Raji (cell line): ENCODE measurements around the gene ABCA4.

ENCODE experiments used
- POLR2A ChIP-seq: IDR thresholded peaks from 2 replicates; pipeline ENCODE4 v1.6.1; 2011; ENCODE audit warnings: low read depth, low read length, control low read depth; ENCODE audit not compliant: insufficient read depth

ABCA4 gene

DNA sequence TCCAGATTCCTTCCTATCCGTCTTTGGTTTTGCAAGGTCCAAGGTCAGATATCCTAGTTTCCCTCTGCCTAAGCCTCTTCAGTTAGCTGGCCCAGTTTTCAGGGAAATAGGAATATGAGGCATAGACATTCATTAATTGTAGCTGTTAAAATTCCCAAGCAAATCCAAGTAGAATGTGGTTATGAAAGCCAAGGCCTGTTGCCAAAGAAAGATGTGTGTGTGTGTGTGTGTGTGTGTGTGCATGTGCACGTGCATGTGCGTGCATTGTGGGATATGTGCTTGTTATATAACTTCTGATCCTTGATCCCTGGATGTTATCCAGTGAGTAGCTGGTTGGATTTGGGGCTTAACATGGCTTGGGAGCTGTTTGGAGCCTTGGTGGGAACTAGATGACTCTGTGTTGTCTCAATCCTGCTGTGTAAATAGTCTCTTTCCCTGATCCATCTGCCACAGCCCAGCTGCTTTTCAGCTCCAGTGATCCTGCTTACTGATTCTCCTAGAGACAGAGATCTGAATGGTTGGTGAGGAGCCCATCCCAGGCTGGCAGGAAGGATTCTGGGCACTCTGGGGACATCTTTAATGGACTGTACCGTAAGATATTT, 141.1 kb downstream of the ABCA4 start:
- no peak for TF ChIP-seq POLR2A

DNA sequence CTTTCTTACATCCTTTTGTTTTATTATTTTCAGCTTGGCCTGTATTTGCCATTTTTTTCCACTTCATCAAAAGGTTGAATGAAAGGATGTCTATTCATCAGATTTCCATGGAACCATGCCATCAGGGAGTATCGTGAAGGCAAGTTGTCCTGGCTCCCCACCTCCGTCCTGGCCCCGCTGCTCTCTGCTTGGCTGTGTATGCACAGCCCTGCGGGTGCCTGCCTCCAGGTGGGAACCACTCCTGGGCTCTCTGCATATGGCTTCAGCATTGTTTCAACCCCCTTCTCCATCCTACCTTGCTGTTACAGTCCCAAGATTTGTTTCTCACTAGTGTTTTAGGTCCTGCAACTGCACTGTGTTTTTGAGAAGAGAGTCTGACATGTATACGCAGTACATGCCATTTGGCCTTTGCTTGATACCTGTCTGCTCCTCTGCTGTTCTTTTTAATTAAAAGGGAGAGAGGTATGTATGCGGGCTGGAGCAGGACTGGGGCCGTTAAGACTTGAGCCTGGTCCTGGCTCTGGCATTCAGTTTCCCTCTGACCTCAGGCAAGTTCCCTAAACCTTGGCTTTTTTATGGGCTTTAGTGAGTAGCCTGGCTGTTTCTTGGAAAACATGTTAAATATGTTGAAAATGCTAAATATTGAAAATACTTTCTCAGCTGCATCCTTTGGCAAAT, 141.8 kb downstream of the ABCA4 start:
- TF ChIP-seq POLR2A: no peak

DNA sequence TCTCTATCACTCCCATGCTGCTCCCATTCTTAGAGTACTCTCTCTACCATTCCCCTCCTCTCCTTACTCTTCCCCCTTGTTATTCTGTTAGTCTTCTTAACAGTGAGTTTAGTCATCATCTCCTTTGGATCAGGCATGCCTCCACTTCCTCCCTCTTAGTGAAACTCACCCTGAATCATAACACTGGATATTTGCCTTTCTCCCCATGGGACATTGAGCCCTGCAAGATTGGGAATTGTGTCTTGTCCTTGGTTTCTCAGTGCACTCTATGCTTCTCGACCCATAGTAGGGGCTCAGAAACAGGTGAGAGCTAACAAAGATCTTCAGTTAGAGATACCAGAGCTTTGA, 143.4 kb downstream of the ABCA4 start:
- TF ChIP-seq POLR2A: no peak

DNA sequence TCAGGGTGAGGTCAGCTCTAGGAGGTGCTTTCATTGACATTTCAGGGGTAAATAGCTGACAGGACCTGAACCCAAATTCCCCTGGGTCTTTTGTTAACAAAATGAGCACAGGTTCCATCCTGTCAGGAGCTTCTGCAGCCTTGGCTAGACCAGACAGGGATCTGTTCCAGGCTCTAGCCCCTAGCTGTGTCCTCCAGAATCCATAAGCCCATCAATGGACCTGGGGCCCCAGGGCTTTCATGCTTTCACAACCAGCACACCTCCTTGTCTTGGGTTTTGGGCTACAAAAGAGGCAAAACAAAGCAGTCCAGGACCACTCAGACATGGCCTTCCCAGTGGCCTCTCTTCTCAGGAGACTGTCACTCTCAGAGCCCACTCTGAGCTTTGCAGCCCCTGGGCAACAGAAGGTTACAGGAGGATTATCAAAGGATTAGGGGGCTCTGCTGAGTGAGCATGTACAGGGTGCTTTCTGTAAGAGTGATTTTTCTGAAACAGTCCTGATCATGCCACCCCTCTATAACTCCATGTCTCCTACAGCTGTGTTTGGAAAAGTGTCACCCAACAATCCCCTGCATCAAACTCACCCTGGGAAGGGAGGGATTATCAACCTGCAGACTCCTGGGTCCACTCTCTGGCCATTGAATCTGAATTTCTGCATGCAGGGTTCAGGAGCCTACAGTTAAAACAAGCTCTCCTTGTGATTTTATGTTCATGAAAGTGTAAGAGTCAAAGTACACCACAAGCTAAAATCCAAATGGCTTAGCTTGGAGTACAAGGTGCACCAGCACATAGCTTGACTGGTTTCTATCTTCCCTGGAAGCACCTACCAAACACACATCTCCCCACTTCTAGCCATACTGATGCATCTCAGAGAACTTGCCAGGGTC, 144.0 kb downstream of the ABCA4 start:
- no peak for TF ChIP-seq POLR2A

DNA sequence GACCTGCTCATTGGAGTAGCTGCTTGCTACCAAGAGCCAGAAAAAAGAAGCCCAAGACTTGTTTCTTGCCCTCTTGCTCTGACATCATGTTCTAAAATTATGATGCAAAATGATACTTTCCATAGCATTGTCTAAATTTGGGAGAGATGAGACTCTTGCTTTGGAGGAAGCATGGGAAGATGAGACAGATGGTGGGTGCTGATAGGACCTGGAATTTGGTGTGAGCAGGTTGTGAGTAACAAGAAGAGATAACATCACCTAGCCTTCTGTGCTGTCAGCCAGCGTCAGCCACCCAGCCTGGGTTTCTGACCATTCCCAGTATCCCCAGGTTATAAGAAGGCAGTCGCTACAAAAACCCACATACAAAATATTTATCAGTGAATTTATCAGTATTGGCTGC, 144.7 kb downstream of the ABCA4 start:
- TF ChIP-seq POLR2A: no peak

DNA sequence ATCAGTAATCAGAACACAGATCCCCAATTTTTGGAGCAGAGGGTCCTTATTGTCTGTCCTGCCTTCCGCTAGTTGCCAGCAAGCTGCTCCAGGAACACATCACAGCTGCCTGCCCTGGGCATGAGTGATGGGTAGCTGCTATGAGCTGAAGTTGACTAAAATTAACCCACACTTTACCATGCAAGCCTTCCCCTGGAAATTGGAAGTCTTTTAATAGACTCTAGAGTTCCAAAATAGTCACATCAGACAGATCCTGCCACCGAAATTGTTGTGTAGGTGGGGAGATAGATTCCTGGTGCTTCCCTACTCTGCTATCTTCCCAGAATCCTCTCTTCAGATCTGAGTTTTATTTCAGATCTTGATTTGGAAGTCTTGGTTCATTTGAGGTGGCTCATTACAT, 148.6 kb downstream of the ABCA4 start:
- no peak for TF ChIP-seq POLR2A

DNA sequence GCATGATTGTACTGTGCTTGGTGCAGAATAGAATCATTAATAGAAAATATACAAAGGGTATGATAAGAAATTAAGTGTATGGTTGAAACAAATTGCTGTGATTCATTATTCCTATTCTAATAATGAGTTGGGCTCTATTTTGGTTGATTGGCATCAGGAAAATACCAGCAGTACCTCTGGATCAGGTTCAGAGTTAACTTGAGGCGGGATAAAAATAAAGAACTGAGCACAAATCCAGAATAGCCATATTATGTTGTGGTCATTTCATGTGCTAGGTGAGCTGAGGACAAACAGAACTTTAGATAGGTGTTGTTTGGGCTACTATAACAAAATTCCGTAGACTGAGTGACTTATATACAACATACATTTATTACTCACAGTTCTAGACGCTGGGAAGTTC, 151.1 kb downstream of the ABCA4 start:
- no peak for TF ChIP-seq POLR2A

DNA sequence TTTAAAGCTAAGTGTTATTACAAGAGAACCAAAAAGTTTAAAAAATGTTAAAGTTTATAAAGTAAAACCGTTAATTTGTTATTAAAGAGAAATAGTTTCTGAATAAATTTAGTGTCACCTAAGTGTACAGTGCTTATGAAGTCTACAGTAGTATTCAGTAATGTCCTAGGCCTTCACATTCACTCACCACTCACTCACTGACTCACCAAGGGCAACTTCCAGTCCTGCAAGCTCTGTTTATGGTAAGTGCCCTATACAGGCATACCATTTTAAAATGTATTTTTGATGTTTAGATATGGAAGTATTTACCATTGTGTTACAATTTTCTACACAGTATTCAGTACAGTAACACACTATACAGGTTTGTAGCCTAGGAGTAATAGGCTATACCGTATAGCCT, 151.6 kb downstream of the ABCA4 start:
- no peak for TF ChIP-seq POLR2A

DNA sequence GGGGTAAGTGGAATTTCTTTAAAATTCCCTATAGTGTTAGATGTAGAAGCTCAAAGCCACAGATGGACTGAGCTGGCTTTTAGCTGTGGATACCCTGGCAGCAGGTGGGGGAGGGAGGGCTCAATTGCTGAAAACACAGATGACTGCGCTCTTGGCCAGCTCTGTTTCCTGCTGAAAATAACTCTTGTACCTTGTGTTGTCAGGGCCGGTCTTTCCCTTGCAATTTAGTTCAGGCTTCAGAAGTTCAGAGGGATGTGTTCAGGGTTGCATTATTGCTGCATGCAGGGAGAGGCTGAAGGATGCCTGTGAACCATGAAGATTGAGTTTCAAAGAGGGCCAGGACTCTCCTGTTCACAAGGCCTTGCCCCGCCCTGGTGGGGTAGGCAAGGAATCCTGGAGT, 153.6 kb downstream of the ABCA4 start:
- TF ChIP-seq POLR2A: no peak

DNA sequence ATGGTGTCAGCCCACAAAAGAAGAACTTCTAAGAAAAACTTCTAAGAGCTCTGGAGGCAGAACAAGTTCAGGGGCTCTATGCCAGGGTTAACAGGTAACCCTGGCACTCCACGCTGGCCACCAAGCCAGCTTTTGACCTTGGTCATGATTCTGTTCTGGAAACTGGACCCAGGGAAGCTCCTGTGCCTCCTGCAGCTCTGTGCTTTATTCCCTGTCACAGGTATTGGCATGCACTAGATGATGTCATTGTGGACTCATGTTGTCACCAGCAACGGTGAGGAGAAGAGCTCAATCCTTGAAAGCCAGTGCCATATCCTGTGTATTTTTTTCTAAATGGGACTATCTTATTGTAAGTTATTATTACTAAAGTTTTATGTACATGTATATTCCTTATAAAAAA, 155.1 kb downstream of the ABCA4 start:
- no peak for TF ChIP-seq POLR2A

DNA sequence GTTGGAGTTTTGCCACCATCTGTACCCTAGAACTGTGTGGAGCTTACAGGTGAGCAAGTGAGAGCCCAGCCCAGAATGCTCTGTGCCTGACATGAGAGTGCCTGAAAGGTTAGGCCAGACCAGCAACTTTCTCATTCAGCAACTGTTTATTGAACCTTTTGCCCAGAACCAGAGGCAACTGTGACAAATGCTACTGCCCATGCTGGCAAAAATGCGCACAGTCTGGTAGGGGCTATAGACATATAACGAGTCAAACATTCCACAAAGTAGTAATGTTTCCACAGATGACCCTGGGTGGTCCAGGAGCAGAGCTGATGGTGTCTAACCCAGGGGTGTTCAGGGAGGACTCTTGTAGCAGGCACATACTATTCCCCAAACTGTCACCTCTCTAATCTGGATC, 155.7 kb downstream of the ABCA4 start:
- TF ChIP-seq POLR2A: no peak

DNA sequence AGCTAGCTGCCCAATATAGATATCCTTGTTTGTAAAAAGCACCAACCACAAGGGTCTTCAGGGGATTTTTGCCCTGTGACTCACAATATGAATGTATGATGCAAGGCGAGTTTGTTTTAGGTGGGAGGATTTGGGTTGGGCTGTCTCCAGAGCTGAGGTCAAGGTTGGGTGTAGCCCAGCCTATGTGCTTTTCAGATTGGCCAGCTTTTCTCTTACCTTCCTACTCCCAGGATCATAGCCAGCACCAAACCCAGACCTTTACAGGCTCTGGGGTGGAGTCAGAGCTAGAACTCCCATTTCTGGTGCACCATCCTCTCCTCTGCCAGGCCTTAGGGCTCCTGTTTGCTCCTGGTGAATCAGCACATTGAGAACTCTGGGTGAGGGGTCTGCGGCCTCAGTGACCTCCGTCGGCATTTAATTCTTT, 156.2 kb downstream of the ABCA4 start:
- TF ChIP-seq POLR2A: no peak

DNA sequence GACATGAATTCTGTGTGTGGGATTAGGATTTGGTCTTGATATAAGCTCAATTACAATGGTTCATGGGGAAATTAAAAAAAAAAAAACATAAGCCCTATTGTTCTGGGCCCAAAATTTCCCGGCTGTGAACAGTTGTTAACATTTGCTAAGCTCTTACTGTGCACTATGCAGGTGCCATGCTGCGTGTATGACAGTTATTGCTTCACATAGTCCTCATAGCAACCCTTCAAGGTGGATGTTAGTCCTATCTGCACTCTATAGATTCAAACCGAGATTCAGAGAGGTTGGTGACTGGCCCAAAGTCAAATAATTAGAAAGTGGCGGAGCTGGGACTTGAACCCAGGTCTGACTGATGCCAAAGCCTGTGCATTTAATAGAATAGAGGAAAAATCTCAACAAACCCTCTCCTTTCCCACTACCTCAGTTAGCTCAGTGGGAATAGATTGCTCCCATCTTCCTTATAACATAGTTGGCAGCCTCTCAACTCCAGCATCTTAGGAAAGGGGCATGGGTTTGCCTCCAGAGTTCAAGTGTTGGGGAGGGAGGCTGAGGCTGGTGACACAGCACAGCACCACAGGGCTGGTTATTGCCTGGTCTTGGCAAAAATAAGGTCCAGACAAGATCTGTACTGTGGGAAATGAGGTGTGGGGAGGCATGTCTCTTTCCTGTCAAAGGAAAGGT, 156.7 kb downstream of the ABCA4 start:
- TF ChIP-seq POLR2A: no peak

DNA sequence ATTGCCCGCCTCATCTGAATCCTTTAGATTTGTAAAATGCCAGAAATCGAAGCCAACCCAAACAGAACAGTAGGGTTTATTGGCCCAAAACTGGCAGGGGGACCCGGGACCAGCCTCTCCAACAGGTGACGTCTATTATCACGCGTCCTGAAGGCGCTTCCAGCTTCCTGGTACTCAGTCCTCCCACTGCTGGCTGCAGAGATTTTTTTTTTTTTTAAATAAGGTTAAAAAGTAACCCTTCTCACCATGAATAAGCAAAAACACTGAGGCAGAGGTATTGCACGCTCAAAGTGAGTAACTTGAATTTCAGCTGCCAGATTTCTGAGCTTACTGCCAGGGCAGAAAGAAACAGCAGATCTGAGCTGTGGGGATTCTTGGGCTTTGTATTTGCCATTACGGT, 157.4 kb downstream of the ABCA4 start:
- TF ChIP-seq POLR2A: no peak

DNA sequence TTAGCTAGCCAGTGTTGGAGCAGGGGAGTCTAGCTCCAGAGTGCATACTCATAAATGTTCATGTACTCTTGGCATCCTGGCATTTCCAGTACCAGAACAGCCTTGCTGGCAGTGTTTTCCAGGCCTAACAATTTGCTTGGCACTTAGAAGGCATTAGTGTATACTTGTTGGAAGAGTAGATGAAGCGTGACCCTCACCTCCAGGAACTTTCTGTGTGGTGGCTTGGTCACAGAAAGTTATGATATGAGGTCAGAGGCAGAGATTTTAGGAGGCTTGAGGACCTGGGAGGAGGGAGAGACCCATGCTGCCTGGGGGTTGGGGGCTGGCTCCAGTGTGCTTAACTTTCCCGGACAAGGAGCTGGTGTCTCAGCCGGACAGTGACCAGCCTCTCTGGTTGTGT, 159.0 kb downstream of the ABCA4 start:
- no peak for TF ChIP-seq POLR2A

DNA sequence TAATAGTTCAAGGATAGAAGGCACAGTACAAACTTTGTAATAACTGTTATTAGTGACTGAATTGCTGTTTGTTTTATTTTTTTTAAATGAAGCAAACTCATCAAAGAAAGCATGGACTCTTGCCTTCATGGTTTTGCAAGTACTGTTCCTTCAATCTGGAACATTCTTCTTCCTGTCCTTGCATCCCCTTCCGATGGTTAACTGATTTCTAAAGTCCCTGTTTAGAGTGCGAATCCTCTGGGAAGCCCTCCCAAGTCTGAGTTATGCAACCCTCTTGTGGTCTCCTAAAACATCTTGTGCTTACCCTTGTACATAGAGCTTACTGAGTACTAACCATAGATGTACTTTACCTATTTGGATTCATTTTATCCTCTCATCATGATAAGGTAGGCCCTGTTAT, 159.5 kb downstream of the ABCA4 start:
- TF ChIP-seq POLR2A: no peak

DNA sequence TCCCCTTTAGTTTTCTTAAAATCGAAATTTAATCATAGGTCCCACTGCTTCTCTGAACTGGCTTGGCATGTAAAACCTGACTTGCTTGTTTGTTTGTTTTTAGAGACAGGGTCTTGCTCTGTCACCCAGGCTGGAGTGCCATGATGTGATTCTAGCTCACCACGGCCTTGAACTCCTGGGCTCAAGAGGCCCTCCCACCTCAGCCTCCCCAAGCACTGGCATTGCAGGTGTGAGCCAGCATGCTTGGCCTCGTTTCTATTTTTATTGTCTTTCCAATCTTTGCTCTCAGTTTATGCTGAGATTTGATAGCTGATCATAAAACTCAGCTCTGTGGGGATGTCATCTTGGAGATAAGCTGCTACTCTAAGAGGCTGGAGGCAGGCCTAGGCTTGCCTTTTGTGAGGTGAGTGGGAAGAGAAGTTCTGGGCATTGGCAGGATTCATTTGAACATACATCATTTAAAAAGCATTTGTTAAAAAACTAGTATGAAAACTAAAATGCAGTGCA, 160.3 kb downstream of the ABCA4 start:
- TF ChIP-seq POLR2A: no peak
